Lung microvascular endothelial cell (primary cell): ENCODE data around the gene ASB2. TPM values are rescaled to one million over a fixed set of nuclear protein-coding genes. Genes with fewer than 3 reads are reported as not detected.

Experiments
- DNase-seq, 2 donors: peaks; one replicate each; pipeline versions ENCODE4 v3.0.0 to v3.0.0-alpha.2; 2010; ENCODE audit warnings: low read depth in 2 of 2
- total RNA-seq: library from RNA; depleted of rRNA; stranded (reverse); fragments of >200 nt; gene quantifications from 2 replicates; pipeline ENCODE4 v1.2.1, GENCODE V29; 2014

Gene ASB2
- total RNA-seq, 1 donor from 2014 or later, result not detected

- DNase-seq, result no peak
Measured at GRCh38 chr14:93951635-93952540, 24.5 kb downstream of the ASB2 start.

- no peak for DNase-seq
Measured at GRCh38 chr14:93950948-93951634, 25.3 kb downstream of the ASB2 start.

DNA sequence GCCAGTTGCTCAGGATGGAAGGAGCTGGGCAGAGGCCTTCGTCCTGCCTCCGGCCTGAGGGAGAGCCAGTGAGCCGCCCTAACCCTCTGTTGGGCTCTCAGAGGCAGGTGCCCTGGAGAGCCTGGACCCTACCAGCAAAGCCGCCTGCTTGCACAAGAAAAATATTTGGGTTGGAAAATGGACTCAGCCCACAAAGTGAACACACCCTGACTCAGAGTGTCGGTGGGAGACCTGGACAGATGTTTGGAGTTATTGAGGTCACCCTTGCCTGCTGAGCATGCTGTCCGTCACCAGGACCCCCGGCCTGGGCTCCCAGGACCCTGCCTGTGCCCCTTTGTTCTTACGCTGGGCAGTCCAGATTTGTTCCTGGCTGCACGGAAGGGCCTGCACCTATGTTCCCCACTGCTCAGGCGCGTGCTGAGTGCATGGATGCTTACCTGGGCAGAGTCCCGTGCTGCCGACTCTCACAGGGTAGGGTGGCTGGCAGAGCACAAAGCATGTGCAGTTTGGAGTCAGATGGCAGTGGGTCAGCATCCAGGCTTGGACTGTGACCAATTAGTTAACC lies 26.8 kb downstream of the ASB2 start:
- DNase-seq, result no peak

DNA sequence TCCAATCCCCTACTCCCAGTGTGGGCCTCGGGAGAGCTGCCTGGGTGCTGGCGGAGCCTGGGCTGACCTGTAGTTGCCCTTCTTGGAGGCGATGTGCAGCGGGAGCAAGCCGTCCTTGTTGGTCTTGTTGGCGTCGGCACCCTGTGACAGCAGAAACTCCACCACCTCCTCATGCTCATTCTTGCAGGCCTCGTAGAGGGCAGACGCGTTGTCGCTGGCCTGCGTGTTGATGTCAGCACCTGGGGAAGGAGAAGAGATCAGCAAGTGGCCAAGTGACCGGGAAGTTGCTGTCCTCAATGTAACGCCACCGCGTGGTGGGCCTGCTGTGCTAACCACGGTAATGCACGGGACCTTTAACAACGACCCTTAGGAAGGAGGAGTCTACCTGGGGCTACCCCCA lies 29.1 kb downstream of the ASB2 start:
- DNase-seq, result no peak

- DNase-seq, result no peak
Measured at GRCh38 chr14:93946541-93947090, 29.8 kb downstream of the ASB2 start.

DNA sequence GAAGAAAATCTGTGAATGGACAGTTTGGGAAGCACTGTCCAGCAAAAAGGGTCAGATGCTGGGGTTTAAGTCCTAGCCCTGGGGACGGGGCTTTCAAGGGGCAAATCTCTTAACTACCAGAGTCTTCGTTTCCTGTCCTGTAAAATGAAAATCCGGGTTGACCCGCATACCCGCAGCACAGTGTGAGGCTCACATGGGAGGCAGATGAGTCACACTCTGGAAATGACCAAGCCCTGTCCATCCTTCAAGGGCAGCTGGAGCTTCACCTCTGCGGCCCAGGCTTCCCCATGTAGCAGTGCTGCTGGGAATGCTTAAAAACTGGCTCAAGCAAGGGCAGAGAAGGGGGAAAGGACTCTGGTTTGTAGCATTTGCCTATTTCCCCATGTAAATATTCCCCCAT lies 30.3 kb downstream of the ASB2 start:
- peak; percentile 38 to 82 for DNase-seq

- DNase-seq, result no peak
Measured at GRCh38 chr14:93945070-93945399, 31.3 kb downstream of the ASB2 start.

DNA sequence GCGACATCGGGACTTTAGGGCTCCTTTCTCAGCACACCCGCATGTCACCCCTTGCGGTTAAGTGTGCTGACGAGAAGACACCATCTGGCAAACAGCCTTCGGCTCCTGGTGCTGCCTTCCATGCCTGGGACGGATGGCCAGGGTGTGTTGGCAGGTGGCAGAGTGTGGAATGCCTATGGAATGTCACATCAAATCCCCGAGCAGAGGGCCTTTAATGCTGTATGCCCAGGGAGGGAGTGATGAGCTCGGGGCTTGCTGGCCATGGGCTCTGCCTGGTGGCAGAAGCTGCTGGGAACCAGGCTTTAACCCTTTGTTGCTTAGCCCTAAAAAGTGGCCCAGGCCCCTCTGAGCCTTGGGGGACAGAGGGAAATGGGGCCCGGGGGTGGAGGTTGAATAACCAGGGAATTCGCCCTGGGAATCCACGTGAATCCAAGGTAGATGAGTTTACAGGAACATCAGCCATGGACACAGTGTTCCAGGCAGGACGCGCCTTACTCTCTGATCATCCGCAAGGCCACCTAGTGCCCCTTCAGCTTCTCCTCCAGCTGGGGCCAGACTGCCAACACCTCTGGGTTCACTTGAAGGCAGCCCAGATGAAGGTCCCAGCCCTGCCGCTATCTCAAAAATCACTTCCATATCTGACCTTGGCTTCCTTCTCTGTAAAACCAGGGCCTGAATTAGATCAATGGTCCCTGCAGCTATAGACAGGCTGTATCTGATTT lies 31.9 kb downstream of the ASB2 start:
- no peak for DNase-seq

DNA sequence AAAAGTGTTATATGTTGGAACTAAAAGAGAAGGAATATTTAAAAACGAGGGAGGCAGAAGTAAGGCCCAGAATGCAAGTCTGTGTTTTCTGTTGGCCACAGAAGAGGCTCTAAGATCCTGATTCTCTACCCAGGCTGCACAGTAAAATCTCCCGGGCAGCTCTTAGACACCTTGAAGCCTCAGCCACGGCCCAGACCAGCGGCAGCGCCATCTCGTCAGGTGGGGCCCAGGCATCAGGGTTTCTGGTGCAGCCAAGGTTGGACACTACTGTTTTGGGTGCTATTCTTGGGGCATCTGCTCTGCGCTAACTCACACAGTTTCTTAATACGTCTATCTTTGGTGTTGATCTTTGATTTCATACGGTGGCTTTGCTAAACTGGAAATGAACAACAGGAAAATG lies 32.4 kb downstream of the ASB2 start:
- DNase-seq, result no peak

DNA sequence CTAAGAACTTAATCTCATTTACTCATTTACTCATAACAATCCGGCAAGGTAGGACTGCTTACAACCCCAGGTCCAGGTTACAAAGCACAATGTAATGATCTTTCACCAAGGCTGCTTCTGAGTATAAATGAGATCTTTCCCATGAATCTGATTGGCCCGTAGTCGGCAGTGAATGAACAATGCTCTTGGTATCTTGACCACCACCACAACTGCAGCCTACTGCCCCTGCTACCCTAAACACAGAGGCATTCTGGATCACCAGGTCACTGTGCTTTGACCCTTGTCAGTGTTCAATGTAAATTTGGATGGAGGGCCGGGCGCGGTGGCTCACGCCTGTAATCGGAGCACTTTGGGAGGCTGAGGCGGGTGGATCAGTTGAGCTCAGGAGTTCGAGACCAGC lies 33.3 kb downstream of the ASB2 start:
- no peak for DNase-seq

- DNase-seq, result peak; percentile 56 to 66
Measured at GRCh38 chr14:93941293-93941910, 35.0 kb downstream of the ASB2 start.

DNA sequence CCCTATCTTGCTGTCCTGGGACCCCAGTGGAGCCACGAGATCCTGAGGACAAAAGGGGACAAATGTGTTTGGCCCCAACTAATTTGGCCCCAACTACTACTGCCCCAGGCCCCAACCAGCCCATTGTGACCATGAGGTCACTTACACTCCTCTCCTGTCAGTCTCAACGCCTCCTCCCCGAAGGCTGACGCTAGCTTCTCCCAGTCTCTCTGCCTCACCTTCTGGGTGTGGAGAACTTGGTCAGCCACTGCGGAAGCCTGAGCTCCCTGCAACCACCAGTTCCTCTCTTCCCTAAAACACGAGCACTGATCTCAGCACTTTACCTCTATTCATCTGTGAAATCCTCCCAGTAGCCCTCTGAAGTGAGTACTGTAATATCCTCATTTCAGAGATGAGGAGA lies 35.9 kb downstream of the ASB2 start:
- DNase-seq, result no peak

- DNase-seq, result peak; percentile 75 to 76
Measured at GRCh38 chr14:93939304-93940229, 36.8 kb downstream of the ASB2 start.

GRCh38 chr14:93938751-93939303 lies 37.5 kb downstream of the ASB2 start:
- DNase-seq, result no peak

- no peak for DNase-seq
Measured at GRCh38 chr14:93937519-93937918, 38.9 kb downstream of the ASB2 start.

- no peak for DNase-seq
Measured at GRCh38 chr14:93936926-93937325, 39.4 kb downstream of the ASB2 start.

DNA sequence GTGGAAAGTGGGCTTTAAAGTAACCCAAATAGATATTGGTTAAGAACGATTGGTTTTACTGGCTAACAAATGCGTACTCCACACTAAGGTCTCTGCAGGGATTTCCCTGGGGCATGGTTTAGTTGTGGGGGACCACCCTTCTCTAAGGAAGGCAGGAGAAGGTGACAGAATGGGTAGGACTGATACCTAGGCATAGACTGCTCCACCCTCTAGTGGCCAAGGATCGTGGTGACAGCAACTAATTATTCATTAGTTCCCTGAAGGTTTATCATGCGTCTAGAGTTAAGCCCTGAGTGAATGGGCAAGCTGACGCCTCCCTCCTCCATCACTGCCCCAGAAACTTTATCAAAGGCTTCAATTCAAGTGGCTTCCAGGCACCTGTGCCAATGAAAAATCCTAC lies 40.1 kb downstream of the ASB2 start:
- DNase-seq, result peak in 1 of 2 donors; percentile 18

DNA sequence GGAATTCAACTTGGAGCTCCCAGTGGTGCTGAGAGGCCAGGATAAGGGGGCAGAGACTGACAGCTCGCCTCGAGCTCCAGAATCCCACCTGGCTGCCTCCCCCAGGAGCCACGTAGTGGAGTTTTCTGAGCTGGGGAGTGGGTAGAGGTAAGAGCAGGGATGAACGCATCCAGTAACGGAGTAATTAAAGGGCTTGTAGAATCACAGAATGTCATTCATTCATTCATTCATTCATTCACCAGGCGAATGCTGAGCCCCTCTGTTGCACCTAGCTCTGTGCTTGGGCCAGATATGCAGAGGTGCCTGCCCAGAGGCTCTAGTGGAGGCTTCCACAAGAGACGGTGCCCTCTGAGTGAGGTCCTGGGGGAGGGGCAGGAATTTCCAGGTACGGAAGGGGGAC lies 41.2 kb downstream of the ASB2 start:
- no peak for DNase-seq

GRCh38 chr14:93932642-93933041 lies 43.7 kb downstream of the ASB2 start:
- DNase-seq, result no peak

- DNase-seq, result no peak
Measured at GRCh38 chr14:93930989-93931307, 45.4 kb downstream of the ASB2 start.
